Measurements from ENCODE around the gene GPATCH2.

Gene GPATCH2

DNA sequence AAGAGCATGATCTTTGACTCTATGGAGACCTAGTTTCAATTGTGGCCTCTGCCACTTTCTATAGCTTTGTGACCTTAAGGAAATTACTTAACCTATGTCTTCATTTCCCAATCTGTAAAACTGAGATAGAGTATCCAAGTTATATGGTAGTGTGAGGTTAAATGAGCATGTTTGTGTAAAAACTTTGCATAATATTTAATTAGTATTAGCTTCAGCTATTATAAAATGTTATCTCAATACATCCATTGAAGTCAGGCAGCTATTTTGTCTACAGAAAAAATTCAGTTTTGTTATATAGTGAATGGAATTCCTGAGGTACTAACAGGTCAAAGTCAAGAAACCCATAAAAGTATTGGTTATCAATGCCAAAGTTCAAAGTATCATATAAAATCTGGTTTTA, 53.6 kb downstream of the GPATCH2 start:
- no peaks in the 10 kb centered on the region for H3K36me3 ChIP-seq (ENCODE audit: control insufficient read depth, insufficient read depth, low read length)
- H3K9ac ChIP-seq (ENCODE audit: low read length): no peak overlapping the region
- no peak overlapping the region for H3K4me3 ChIP-seq (ENCODE audit: low read depth, low read length)
- no peaks in the 10 kb centered on the region for H3K9me3 ChIP-seq (ENCODE audit: control insufficient read depth, insufficient read depth, low read depth, low read length)
- no peaks in the 10 kb centered on the region for H3K27me3 ChIP-seq (ENCODE audit: control insufficient read depth, insufficient read depth, low read length)
- no peaks in the 10 kb centered on the region for H3K4me1 ChIP-seq (ENCODE audit: control insufficient read depth, insufficient read depth, low read length)
- H3K27ac ChIP-seq (ENCODE audit: low read depth, low read length): no peak overlapping the region

DNA sequence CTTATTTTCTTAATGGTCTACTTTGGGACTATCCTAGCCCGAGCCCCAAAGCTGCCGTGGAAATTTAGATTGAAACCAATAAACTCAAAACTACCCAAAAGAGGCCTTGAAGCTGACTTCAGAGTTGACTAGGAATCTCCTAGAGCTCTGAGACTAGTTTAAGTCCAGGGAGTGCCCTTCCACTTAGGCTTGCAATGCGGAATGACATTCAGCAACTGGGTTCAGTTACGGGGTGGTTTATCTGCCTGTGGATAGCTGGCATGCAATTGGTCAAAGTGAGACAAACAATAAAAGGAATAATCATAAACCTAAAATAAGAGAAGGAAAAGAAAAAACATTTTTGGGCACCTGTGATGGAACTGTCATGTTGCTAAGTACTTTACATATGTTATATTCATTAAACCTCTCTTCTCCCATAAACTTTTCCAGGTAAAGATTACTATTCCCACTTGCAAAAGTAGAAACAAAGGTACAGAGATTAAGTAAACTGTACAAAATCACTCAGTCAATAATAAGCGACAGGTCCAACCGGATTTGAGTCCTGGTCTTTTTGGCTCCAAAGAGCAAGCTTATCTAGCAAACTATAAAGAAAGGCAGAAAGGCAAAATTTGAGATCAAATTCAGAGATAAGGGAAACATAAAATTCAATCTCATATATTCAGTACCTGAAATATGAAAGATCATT, 56.5 kb downstream of the GPATCH2 start:
- no peaks in the 10 kb centered on the region for H3K27me3 ChIP-seq (ENCODE audit: control insufficient read depth, insufficient read depth, low read length)
- H3K4me3 ChIP-seq (ENCODE audit: low read depth, low read length): no peak overlapping the region
- no peaks in the 10 kb centered on the region for H3K4me1 ChIP-seq (ENCODE audit: control insufficient read depth, insufficient read depth, low read length)
- H3K9ac ChIP-seq (ENCODE audit: low read length): no peak overlapping the region
- no peaks in the 10 kb centered on the region for H3K36me3 ChIP-seq (ENCODE audit: control insufficient read depth, insufficient read depth, low read length)
- H3K27ac ChIP-seq (ENCODE audit: low read depth, low read length): no peak overlapping the region
- H3K9me3 ChIP-seq (ENCODE audit: control insufficient read depth, insufficient read depth, low read depth, low read length): no peaks in the 10 kb centered on the region

DNA sequence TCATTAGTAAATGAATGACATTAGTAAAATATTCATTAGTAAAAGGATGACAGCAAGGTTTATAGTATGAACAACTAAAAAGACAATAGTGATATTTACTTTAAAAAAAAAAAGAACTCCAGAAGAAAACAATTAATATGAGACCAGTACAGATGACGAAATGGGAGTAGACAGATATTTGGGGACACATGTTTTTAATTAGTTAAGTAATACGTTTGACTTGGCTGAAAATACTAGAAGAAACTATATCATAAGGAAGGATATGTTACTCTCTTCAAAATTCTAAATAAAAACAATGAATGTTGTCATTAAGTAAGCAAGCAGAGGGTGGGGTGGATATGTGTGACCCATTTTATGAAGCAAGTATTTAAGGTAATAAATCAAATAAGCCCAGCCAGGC, 61.9 kb downstream of the GPATCH2 start:
- no peak overlapping the region for H3K9ac ChIP-seq (ENCODE audit: low read length)
- H3K27me3 ChIP-seq (ENCODE audit: control insufficient read depth, insufficient read depth, low read length): no peaks in the 10 kb centered on the region
- no peaks in the 10 kb centered on the region for H3K9me3 ChIP-seq (ENCODE audit: control insufficient read depth, insufficient read depth, low read depth, low read length)
- H3K4me3 ChIP-seq (ENCODE audit: low read depth, low read length): no peak overlapping the region
- H3K36me3 ChIP-seq (ENCODE audit: control insufficient read depth, insufficient read depth, low read length): no peaks in the 10 kb centered on the region
- H3K4me1 ChIP-seq (ENCODE audit: control insufficient read depth, insufficient read depth, low read length): no peaks in the 10 kb centered on the region; the same call in 1 of the 2 replicates
- H3K27ac ChIP-seq (ENCODE audit: low read depth, low read length): no peak overlapping the region

DNA sequence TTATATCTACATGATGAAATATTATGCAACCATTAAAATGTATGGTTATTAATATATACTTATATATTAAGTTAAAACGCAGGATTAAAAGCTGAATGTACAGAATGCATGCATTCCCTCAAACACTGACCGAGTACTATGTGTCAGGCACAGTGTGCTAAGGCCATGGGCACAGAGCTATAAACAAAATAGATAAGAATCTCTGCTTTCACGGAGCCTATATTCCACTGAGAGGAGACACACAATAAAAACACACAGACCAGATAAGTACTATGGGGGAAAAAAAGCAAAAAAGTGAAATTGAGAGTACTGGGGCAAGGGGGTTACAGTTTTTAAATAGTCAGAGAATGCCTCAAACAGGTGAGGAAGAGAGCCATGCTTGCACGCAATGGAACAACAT, 62.7 kb downstream of the GPATCH2 start:
- Histone ChIP-seq H3K4me3 (ENCODE audit: low read depth, low read length) (no peak overlapping the region), H3K9me3 (ENCODE audit: control insufficient read depth, insufficient read depth, low read depth, low read length) (no peaks in the 10 kb centered on the region), H3K4me1 (ENCODE audit: control insufficient read depth, insufficient read depth, low read length) (no peaks in the 10 kb centered on the region; the same call in 1 of the 2 replicates), H3K27me3 (ENCODE audit: control insufficient read depth, insufficient read depth, low read length) (no peaks in the 10 kb centered on the region), H3K27ac (ENCODE audit: low read depth, low read length) (no peak overlapping the region), H3K36me3 (ENCODE audit: control insufficient read depth, insufficient read depth, low read length) (no peaks in the 10 kb centered on the region), H3K9ac (ENCODE audit: low read length) (no peak overlapping the region)

DNA sequence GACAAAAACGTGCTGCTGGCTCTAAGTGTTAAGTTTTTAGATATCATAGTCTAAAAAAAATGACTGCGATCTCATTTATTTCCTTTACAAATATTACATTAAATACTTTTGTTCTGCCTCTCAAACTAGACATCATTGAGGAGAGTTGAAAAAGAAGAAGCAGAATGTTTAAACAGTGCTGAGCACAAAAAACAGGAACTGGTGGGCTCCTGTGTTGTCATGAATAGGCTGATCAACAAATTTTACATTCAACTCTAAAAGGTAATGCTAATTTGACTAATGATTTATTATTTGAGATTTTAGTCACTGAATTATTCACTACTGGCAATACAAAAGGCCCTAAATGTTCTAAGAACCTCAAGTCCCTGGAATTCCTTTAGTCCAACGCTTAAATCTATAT, 66.1 kb downstream of the GPATCH2 start:
- Histone ChIP-seq H3K9ac (ENCODE audit: low read length) (no peak overlapping the region), H3K9me3 (ENCODE audit: control insufficient read depth, insufficient read depth, low read depth, low read length) (no peaks in the 10 kb centered on the region), H3K36me3 (ENCODE audit: control insufficient read depth, insufficient read depth, low read length) (no peaks in the 10 kb centered on the region), H3K4me3 (ENCODE audit: low read depth, low read length) (no peak overlapping the region), H3K27ac (ENCODE audit: low read depth, low read length) (no peak overlapping the region), H3K27me3 (ENCODE audit: control insufficient read depth, insufficient read depth, low read length) (no peaks in the 10 kb centered on the region), H3K4me1 (ENCODE audit: control insufficient read depth, insufficient read depth, low read length) (no peaks in the 10 kb centered on the region; the same call in 1 of the 2 replicates)

DNA sequence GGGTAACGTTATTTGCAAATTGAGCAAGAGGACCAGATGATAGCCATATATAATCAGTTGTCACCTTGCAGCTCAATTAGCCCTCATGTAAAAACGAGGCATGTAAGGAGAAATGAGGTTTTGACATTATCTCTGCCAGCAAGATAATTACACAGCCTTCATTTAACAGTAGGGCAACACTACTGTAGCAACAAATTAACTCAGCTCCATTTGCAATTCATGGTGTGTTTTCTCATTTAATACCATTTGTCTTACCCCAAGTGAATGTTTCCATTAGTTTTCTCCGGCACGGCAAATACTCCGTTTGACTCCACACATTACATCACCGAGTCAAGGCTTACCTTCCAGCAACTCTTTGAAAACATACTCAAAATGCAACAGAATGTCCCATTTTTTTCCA, 66.7 kb downstream of the GPATCH2 start:
- H3K36me3 ChIP-seq (ENCODE audit: control insufficient read depth, insufficient read depth, low read length): no peaks in the 10 kb centered on the region
- H3K9me3 ChIP-seq (ENCODE audit: control insufficient read depth, insufficient read depth, low read depth, low read length): no peaks in the 10 kb centered on the region
- no peaks in the 10 kb centered on the region; the same call in 1 of the 2 replicates for H3K4me1 ChIP-seq (ENCODE audit: control insufficient read depth, insufficient read depth, low read length)
- no peak overlapping the region for H3K27ac ChIP-seq (ENCODE audit: low read depth, low read length)
- no peaks in the 10 kb centered on the region for H3K27me3 ChIP-seq (ENCODE audit: control insufficient read depth, insufficient read depth, low read length)
- H3K9ac ChIP-seq (ENCODE audit: low read length): no peak overlapping the region
- no peak overlapping the region for H3K4me3 ChIP-seq (ENCODE audit: low read depth, low read length)

DNA sequence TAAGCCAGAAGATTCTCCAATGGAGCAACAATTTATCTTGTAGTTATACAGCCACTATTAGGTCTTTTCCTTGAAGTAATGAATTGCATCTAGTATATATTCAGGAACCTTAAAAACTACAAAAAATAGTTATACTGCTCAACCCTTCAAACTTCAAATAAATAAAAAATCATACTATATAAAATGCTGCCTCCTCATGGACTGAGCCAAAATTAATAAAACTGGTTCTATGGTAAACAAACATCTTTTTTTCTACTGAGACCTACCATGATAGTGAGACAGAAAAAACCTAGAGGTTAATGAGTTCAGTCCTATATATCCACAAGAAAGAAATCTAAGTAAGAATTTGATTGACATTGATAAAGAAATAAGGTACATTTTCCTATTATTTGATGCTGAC, 67.7 kb downstream of the GPATCH2 start:
- H3K4me3 ChIP-seq (ENCODE audit: low read depth, low read length): no peak overlapping the region
- no peaks in the 10 kb centered on the region; the same call in 1 of the 2 replicates for H3K4me1 ChIP-seq (ENCODE audit: control insufficient read depth, insufficient read depth, low read length)
- H3K36me3 ChIP-seq (ENCODE audit: control insufficient read depth, insufficient read depth, low read length): no peaks in the 10 kb centered on the region
- no peaks in the 10 kb centered on the region for H3K27me3 ChIP-seq (ENCODE audit: control insufficient read depth, insufficient read depth, low read length)
- no peak overlapping the region for H3K27ac ChIP-seq (ENCODE audit: low read depth, low read length)
- no peak overlapping the region for H3K9ac ChIP-seq (ENCODE audit: low read length)
- H3K9me3 ChIP-seq (ENCODE audit: control insufficient read depth, insufficient read depth, low read depth, low read length): no peaks in the 10 kb centered on the region

DNA sequence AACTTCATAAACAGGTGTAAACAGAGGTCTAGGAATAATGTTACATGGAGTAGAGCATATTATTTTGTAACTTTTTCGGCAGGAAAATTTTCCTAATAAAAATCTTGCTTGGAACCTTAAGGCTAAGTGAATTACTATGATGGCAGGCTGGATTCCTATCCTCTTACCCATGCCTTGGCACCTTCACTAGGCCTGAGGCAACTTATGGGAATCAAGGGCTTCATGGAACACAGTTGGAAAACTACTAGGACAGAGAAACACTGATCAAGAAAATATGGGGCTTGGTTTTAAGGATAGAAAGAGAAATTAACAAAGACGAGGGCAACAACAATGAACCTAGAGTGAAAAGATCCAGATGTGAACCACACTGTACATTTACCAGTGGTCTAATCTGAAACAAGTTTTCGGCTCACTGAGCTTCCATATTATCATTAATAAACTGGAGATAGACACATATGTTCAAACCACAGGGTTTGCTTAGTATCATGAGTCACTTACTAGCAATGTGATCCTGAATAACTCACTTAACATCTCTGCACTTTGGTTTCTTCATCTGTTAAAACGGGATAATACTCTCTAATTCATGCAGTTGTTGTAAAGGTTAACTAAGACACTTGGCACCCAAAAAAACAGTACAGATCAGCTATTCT, 68.5 kb downstream of the GPATCH2 start:
- Histone ChIP-seq H3K9me3 (ENCODE audit: control insufficient read depth, insufficient read depth, low read depth, low read length) (no peaks in the 10 kb centered on the region), H3K27ac (ENCODE audit: low read depth, low read length) (no peak overlapping the region), H3K4me3 (ENCODE audit: low read depth, low read length) (no peak overlapping the region), H3K36me3 (ENCODE audit: control insufficient read depth, insufficient read depth, low read length) (no peaks in the 10 kb centered on the region), H3K27me3 (ENCODE audit: control insufficient read depth, insufficient read depth, low read length) (no peaks in the 10 kb centered on the region), H3K9ac (ENCODE audit: low read length) (no peak overlapping the region), H3K4me1 (ENCODE audit: control insufficient read depth, insufficient read depth, low read length) (no peaks in the 10 kb centered on the region; the same call in 1 of the 2 replicates)

DNA sequence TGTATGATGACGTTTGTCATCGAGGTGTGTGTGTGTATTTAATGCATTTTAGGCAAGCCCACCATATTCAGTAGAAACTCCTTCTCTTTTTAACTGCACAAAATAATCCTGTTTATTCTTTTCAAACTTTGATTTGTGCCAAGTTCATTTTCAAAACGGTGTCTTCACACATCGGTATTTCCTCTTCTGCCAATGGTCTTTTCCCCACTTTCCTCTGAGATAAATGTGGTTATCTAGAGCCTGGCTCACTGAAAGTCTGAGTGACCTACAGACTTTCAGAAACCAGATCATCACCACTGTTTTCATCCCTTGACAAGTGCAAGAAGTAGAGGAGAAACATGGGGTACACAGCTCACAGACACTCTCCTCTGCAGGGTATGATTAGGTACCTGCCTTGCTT, 69.4 kb downstream of the GPATCH2 start:
- H3K27ac ChIP-seq (ENCODE audit: low read depth, low read length): no peak overlapping the region
- no peaks in the 10 kb centered on the region for H3K27me3 ChIP-seq (ENCODE audit: control insufficient read depth, insufficient read depth, low read length)
- no peaks in the 10 kb centered on the region for H3K36me3 ChIP-seq (ENCODE audit: control insufficient read depth, insufficient read depth, low read length)
- no peaks in the 10 kb centered on the region for H3K9me3 ChIP-seq (ENCODE audit: control insufficient read depth, insufficient read depth, low read depth, low read length)
- H3K4me3 ChIP-seq (ENCODE audit: low read depth, low read length): no peak overlapping the region
- no peaks in the 10 kb centered on the region; the same call in 1 of the 2 replicates for H3K4me1 ChIP-seq (ENCODE audit: control insufficient read depth, insufficient read depth, low read length)
- H3K9ac ChIP-seq (ENCODE audit: low read length): no peak overlapping the region

DNA sequence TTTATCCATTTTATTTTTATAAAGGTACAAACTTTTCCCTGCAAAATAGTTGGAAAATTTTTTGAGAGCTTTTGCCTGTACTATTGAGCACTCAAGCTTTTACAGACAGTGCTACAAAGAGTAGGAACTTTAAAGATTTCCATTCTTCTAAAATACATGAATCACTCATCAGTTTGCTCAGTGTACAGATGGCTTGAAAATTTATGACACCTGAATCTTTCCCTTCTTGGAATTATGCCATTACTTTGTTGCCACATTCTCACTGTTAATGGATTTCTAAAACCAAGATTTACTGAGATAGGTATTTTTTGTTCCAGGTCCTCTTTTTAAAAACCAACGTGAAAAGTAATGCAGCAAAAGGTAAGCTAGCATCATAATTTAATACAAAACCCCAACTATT, 76.0 kb downstream of the GPATCH2 start:
- Histone ChIP-seq H3K27ac (ENCODE audit: low read depth, low read length) (no peak overlapping the region), H3K4me3 (ENCODE audit: low read depth, low read length) (no peak overlapping the region), H3K36me3 (ENCODE audit: control insufficient read depth, insufficient read depth, low read length) (no peaks in the 10 kb centered on the region), H3K9me3 (ENCODE audit: control insufficient read depth, insufficient read depth, low read depth, low read length) (no peaks in the 10 kb centered on the region), H3K9ac (ENCODE audit: low read length) (no peak overlapping the region), H3K4me1 (ENCODE audit: control insufficient read depth, insufficient read depth, low read length) (peaks cover 5% of the 10 kb centered on the region; the same call in 1 of the 2 replicates), H3K27me3 (ENCODE audit: control insufficient read depth, insufficient read depth, low read length) (no peaks in the 10 kb centered on the region)

DNA sequence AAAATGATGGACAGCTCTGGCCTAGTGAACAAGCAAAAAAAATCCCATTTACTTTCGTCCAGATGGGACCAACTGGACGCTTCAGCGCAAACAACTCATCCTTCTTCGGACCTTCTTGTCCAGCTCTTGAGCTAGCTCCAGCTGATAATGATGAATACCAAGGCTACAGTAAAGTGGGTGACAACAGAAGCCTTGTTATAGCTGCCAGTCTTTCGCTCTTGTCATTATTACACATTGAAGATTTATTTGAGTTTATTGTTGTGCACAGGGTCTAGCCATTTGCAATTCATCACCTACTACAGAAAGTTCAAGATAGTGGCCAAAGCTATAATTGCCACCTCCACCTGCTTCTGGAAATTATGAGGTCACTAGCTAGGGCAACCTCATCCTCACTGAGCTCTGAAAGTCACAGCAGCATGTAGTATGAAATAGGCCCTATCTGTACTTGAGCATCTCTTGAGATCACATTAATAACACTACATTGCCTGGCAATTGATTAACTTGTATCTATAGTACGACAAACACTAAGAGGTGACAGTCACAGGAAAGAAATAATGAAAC, 76.9 kb downstream of the GPATCH2 start:
- Histone ChIP-seq H3K4me1 (ENCODE audit: control insufficient read depth, insufficient read depth, low read length) (peaks cover 5% of the 10 kb centered on the region; the same call in 1 of the 2 replicates), H3K27ac (ENCODE audit: low read depth, low read length) (no peak overlapping the region), H3K9me3 (ENCODE audit: control insufficient read depth, insufficient read depth, low read depth, low read length) (no peaks in the 10 kb centered on the region), H3K4me3 (ENCODE audit: low read depth, low read length) (no peak overlapping the region), H3K9ac (ENCODE audit: low read length) (no peak overlapping the region), H3K36me3 (ENCODE audit: control insufficient read depth, insufficient read depth, low read length) (no peaks in the 10 kb centered on the region), H3K27me3 (ENCODE audit: control insufficient read depth, insufficient read depth, low read length) (no peaks in the 10 kb centered on the region)
